Lower leg skin (tissue), 3 donors: ENCODE data around the gene ZNF366.

Experiments
- CTCF ChIP-seq, 3 donors: fragments of 450-650 bp; IDR thresholded peaks; one replicate each; pipeline ENCODE4 v1.5.1; 2016; ENCODE audit warnings: antibody characterized with exemption in 3 of 3, mild to moderate bottlenecking in 3 of 3, moderate library complexity in 2 of 3
- POLR2A ChIP-seq, 2 donors: fragments of 450-650 bp; IDR thresholded peaks; one replicate each; pipeline ENCODE4 v1.6.1; 2016 to 2017; ENCODE audit warnings: antibody characterized with exemption in 2 of 2, mild to moderate bottlenecking in 1 of 2, moderate library complexity in 1 of 2

GRCh38 chr5:72540759-72541438 lies 33.7 kb upstream of the ZNF366 start:
- no peak for TF ChIP-seq CTCF (IDR thresholded peaks at IDR 0.05)
- no peak for TF ChIP-seq POLR2A (IDR thresholded peaks at IDR 0.05)
